Lower leg skin (tissue), 3 donors: ENCODE measurements around the gene FLOT1.
"Not testable (repeated sequence)": the region's sequence is repeated elsewhere in the genome, so short reads cannot be mapped to it uniquely, and the experiment has no call there.

Experiments
- CTCF ChIP-seq, 3 donors: fragments of 450-650 bp; IDR thresholded peaks; one replicate each; pipeline ENCODE4 v1.5.1; 2016; ENCODE audit warnings: antibody characterized with exemption in 3 of 3, mild to moderate bottlenecking in 3 of 3, moderate library complexity in 2 of 3
- POLR2A ChIP-seq, 2 donors: fragments of 450-650 bp; IDR thresholded peaks; one replicate each; pipeline ENCODE4 v1.6.1; 2016 to 2017; ENCODE audit warnings: antibody characterized with exemption in 2 of 2, mild to moderate bottlenecking in 1 of 2, moderate library complexity in 1 of 2

GRCh38 chr6:30764490-30765043, 22.1 kb upstream of the FLOT1 start:
- not testable (repeated sequence) for TF ChIP-seq CTCF, POLR2A (IDR thresholded peaks at IDR 0.05)
